ENCODE data around the gene CADM1.

CADM1 gene

GRCh38 chr11:115444542-115444941 lies 59.7 kb downstream of the CADM1 start:
- DNase-seq (ENCODE audit: low read depth) = no peak

- DNase-seq (ENCODE audit: low read depth) = no peak
Measured at GRCh38 chr11:115439969-115440540, 64.2 kb downstream of the CADM1 start.

- no peak for DNase-seq (ENCODE audit: low read depth)
Measured at GRCh38 chr11:115439385-115439784, 64.8 kb downstream of the CADM1 start.

- no peak for DNase-seq (ENCODE audit: low read depth)
Measured at GRCh38 chr11:115437902-115438575, 66.2 kb downstream of the CADM1 start.

DNA sequence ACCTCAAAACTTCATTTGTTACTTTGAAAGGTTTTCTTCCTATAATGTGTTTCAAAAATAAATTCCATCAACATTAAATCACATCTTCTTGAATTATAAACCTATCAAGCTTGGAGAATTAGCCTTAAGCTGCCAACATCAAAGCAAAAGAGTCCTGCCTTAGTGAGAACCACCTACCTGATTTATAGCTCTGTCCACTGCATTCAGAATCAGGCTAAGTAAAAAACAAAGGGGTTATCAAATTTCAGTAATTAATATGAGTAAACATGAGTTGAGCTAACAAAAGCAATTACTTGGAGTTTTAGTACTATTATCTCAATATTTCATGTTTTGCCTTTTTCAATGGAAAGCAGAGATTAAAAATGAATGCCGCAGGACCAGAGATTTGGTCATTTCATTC lies 73.9 kb downstream of the CADM1 start:
- no peak for DNase-seq (ENCODE audit: low read depth)

DNA sequence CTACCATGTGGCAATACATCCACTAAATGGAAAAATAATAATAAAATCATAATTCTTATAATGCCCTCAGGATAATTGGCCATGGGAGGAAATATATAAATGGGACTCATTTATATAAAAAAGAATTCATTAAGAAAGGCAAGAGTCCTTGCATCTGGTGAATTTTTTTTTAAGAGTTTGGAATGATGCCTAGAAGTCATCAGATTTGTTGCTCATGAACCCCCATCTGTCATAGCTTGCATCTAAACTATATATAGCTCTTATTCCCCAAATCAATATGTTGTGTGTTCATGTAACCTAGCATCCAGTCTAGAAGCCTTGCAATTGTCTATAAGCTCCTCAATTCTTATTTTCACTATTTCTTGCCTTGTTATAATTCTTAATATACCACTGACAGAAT lies 75.9 kb downstream of the CADM1 start:
- DNase-seq (ENCODE audit: low read depth) = no peak

DNA sequence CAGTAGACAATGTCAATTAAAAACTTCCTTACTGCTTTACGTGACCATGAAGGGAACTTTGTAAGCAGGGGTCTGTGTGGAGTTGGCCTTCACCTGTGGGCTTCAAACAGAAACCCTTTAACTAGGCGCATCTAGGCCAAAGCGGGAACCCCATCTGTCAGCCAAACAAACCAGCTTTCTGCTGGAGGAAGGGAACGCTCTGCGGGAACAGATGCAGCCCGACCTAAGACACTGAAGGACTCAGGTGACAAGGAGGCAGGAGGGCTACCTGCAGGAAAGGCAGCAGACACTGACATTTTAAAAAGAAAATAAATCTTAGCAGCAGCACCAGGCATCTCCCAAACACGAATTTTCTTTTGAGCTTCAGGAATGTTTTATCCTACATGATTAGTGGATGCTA lies 78.4 kb downstream of the CADM1 start:
- DNase-seq (ENCODE audit: low read depth) = no peak

DNA sequence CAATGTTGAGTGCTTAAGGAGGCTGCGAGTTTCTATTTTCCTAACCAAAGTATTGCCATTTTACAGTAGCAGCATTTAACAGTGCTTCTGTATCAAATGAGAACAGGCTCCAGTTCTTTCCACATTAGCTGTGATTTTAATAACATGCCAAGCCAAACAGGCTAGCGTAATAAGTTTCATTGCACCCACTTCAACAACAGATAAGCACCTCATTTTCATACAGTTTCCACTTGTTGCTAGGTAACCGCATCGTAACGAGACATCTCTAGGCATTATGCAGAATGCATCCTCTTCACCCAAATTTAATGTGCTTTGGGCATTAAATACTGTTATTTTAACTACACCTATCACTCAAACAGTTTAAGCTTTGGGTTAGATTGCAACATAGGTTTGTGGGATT lies 79.0 kb downstream of the CADM1 start:
- no peak for DNase-seq (ENCODE audit: low read depth)

- DNase-seq (ENCODE audit: low read depth) = no peak
Measured at GRCh38 chr11:115423728-115424459, 80.3 kb downstream of the CADM1 start.

- DNase-seq (ENCODE audit: low read depth) = no peak
Measured at GRCh38 chr11:115421992-115422689, 82.1 kb downstream of the CADM1 start.

GRCh38 chr11:115421352-115421991 lies 82.7 kb downstream of the CADM1 start:
- DNase-seq (ENCODE audit: low read depth) = no peak

- DNase-seq (ENCODE audit: low read depth) = no peak
Measured at GRCh38 chr11:115420505-115420904, 83.7 kb downstream of the CADM1 start.

GRCh38 chr11:115418626-115419025 lies 85.6 kb downstream of the CADM1 start:
- no peak for DNase-seq (ENCODE audit: low read depth)

DNA sequence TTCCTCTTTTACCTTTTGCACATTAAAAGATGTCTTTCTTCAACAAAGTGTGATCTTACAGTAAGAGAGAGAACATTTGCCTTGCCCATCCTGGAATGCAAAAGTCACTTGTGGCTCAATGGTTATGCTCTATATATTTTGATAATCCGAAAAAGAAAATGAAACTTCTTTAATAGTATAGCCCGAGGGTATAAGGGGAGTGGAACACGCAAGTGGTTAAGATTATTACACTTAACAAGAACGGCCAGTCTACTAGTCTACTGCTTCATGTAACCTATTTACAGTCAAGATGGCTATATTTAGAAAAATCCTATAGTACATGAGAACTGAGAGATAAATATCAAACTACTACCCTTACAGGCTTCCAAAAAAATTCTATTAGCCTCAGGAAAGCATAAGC lies 86.1 kb downstream of the CADM1 start:
- no peak for DNase-seq (ENCODE audit: low read depth)

DNA sequence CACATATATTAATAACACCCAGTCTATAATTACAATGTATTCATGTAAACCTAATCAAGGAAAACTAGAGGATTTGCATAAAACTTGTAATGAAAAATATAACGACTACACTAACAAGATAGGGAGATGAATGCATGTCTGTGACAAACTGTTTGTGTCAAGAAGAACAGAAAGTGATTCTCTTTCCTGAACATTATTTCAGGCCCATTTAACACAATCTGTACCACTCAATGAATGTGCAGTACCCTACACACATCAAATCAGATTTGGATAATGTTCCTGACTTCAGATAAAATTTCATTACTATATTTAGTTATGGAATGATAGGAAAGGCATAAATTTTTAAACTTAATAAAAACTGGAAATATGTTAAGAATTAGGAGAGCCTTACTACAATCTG lies 93.1 kb downstream of the CADM1 start:
- no peak for DNase-seq (ENCODE audit: low read depth)

- DNase-seq (ENCODE audit: low read depth) = no peak
Measured at GRCh38 chr11:115409691-115410220, 94.5 kb downstream of the CADM1 start.

- no peak for DNase-seq (ENCODE audit: low read depth)
Measured at GRCh38 chr11:115409116-115409670, 95.0 kb downstream of the CADM1 start.

GRCh38 chr11:115408036-115408921 lies 95.9 kb downstream of the CADM1 start:
- DNase-seq (ENCODE audit: low read depth) = no peak

GRCh38 chr11:115407496-115407895 lies 96.7 kb downstream of the CADM1 start:
- DNase-seq (ENCODE audit: low read depth) = no peak

GRCh38 chr11:115406404-115406803 lies 97.8 kb downstream of the CADM1 start:
- no peak for DNase-seq (ENCODE audit: low read depth)

Data from T-helper 22 cell (primary cell).